WERI-Rb-1 (cell line): Measurements from ENCODE around the gene OTUD3.

ENCODE experiments used
- DNase-seq: peaks from one replicate; pipeline ENCODE4 v3.0.0-alpha.2; 2020
- H3K27ac ChIP-seq: fragments of 250-450 bp; sonication (Bioruptor Pico); 2 replicates; pipeline ENCODE4 v1.5.1; 2020; ENCODE audit warnings: mild to moderate bottlenecking, moderate library complexity
- H3K27me3 ChIP-seq: fragments of 250-450 bp; sonication (Bioruptor Pico); 2 replicates; pipeline ENCODE4 v1.5.1; 2021; ENCODE audit warnings: mild to moderate bottlenecking, low read depth, moderate library complexity; ENCODE audit not compliant: insufficient read depth, severe bottlenecking
- H3K36me3 ChIP-seq: fragments of 250-450 bp; sonication (Bioruptor Pico); 2 replicates; pipeline ENCODE4 v1.5.1; 2020; ENCODE audit warnings: mild to moderate bottlenecking, moderate library complexity
- H3K4me3 ChIP-seq: 2 replicates; pipeline ENCODE4 v1.5.1; 2011; ENCODE audit warnings: low read depth, mild to moderate bottlenecking, control low read depth, low read length
- H3K9me3 ChIP-seq: fragments of 250-450 bp; sonication (Bioruptor Pico); 2 replicates; pipeline ENCODE4 v1.5.1; 2021; ENCODE audit warnings: mild to moderate bottlenecking, moderate library complexity; ENCODE audit not compliant: severe bottlenecking
- TF ChIP-seq, protein P1 (sequence below): IDR thresholded peaks from 2 replicates; pipeline ENCODE4 v1.5.1; 2011; ENCODE audit warnings: low read depth, mild to moderate bottlenecking, control low read depth, inconsistent platforms, low read length

Gene OTUD3

DNA sequence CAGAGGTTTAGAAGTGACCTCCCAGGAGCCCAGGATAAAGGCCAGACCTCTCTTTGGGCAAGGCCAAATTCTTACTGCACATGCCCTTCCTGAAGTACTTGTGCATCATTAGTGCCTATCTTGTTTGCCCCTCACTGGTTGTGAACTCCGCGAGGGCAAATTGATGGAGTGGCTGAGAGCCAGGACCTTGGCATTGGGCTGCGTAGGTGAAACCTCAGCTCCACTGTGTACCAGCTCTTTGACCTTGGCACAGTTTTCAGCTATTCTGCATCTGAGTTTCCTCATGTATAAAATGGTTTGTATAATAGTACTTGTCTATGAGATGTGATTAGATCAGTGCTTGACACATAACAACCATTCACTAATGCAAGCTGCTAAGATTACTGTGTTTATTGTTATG, 11.5 kb downstream of the OTUD3 start:
- Histone ChIP-seq H3K4me3 (no peak overlapping the region), H3K36me3 (peaks cover 89% of the 10 kb centered on the region), H3K27me3 (no peaks in the 10 kb centered on the region), H3K9me3 (no peaks in the 10 kb centered on the region), H3K27ac (no peak overlapping the region)
- DNase-seq, result no peak
- TF ChIP-seq, protein P1, sequence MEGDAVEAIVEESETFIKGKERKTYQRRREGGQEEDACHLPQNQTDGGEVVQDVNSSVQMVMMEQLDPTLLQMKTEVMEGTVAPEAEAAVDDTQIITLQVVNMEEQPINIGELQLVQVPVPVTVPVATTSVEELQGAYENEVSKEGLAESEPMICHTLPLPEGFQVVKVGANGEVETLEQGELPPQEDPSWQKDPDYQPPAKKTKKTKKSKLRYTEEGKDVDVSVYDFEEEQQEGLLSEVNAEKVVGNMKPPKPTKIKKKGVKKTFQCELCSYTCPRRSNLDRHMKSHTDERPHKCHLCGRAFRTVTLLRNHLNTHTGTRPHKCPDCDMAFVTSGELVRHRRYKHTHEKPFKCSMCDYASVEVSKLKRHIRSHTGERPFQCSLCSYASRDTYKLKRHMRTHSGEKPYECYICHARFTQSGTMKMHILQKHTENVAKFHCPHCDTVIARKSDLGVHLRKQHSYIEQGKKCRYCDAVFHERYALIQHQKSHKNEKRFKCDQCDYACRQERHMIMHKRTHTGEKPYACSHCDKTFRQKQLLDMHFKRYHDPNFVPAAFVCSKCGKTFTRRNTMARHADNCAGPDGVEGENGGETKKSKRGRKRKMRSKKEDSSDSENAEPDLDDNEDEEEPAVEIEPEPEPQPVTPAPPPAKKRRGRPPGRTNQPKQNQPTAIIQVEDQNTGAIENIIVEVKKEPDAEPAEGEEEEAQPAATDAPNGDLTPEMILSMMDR, result no peak

DNA sequence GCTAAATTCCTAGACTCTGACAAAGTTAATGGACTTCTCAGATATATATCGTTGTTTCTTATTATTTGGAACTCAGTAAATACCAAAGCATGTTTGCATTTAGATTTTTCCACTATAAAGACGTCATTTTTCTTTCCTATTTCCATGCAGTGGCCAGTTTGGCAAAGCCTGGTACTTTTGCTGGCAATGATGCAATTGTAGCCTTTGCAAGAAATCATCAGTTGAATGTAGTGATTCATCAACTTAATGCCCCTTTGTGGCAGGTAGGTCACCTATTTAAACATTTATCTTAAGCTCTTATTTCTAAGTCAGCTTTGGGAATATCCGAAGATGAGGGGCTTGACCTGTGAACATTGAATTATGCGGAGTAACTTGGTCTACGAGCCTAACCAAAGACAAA, 12.0 kb downstream of the OTUD3 start:
- TF ChIP-seq, protein P1, result no peak
- DNase-seq, result no peak
- H3K4me3 ChIP-seq, result no peak overlapping the region
- H3K27me3 ChIP-seq, result no peaks in the 10 kb centered on the region
- no peaks in the 10 kb centered on the region for H3K9me3 ChIP-seq
- H3K27ac ChIP-seq, result no peak overlapping the region
- peaks cover 93% of the 10 kb centered on the region for H3K36me3 ChIP-seq

DNA sequence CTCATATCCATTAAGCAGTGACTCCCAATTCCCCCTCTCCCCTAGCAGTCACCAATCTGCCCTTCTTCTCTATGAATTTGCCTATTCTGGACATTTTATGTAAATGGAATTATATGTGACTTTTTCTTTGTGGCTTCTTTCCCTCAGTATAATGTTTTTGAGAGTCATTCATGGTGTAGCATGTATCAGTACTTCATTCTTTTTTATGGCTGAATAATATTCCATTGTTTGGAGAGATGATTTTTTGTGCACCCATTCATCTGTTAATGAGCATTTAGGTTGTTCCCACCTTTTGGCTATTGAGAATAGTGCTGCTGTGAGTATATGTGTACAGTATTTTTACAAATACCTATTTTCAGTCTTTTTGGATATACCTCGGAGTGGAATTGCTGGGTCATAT, 19.5 kb downstream of the OTUD3 start:
- DNase-seq, result no peak
- H3K27me3 ChIP-seq, result no peaks in the 10 kb centered on the region
- H3K4me3 ChIP-seq, result no peak overlapping the region
- peaks cover 84% of the 10 kb centered on the region for H3K36me3 ChIP-seq
- no peak overlapping the region for H3K27ac ChIP-seq
- TF ChIP-seq, protein P1, result no peak
- no peaks in the 10 kb centered on the region for H3K9me3 ChIP-seq

DNA sequence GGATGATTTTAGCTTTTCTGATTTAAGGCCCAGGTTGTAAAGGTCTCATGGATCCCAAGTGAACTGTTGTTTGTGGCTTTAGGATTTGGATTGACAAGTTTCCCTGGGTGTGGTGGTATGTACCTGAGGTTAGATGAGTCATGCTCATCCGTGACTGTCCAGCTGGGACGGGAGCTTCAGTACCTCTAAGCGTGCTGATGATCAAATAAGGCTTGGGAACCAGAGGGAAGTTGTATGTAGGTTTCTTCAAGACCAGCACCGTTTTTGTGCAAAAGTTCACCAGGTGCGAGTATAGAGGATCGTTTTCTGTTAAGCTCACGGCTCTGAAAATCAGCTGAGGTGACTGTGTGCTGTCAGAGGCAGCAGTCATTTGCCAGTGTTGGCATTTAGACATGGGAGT, 21.4 kb downstream of the OTUD3 start:
- TF ChIP-seq, protein P1, result no peak
- H3K27ac ChIP-seq, result no peak overlapping the region
- DNase-seq, result no peak
- no peak overlapping the region for H3K4me3 ChIP-seq
- no peaks in the 10 kb centered on the region for H3K27me3 ChIP-seq
- H3K9me3 ChIP-seq, result no peaks in the 10 kb centered on the region
- peaks cover 86% of the 10 kb centered on the region for H3K36me3 ChIP-seq

DNA sequence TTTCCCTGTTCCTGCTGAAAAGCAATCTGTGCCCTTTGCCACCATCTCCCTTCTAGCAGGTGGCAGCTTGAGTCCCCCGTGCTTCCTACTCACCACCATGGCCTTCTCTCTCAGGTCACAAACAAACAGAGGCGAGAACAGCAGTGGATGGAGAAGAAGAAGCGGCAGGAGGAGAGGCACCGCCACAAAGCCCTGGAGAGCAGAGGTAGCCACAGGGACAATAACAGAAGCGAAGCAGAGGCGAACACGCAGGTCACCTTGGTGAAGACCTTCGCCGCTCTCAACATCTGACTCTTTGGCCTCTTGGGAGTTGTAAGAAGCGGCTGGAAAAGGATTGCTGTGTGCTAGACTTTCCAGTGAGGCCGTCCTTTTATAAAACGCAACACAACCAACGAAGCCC, 25.3 kb downstream of the OTUD3 start:
- TF ChIP-seq, protein P1, result no peak
- Histone ChIP-seq H3K9me3 (no peaks in the 10 kb centered on the region), H3K27me3 (no peaks in the 10 kb centered on the region), H3K4me3 (no peak overlapping the region), H3K36me3 (peaks cover 90% of the 10 kb centered on the region), H3K27ac (no peak overlapping the region)
- DNase-seq, result no peak

DNA sequence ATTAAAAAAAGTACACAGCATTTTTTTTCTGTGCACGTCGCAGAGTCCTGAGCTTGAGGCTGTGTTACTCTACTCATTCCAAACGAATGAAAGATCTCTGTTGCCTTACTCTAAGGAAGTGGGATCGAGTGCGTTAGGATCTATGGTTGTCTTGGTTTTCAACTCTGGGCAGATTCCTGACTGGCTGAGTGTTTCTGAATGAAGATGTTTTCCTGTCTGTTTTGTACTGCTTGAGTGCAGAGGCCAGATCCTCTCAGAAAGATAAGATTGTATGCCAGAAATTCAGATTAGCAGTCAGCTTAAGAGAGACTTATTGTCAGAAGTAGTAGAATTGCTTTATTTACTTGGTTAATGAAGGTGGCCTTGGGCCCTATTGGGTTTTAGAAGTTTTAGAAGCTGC, 27.2 kb downstream of the OTUD3 start:
- H3K27me3 ChIP-seq, result no peaks in the 10 kb centered on the region
- H3K4me3 ChIP-seq, result no peak overlapping the region
- TF ChIP-seq, protein P1, result no peak
- DNase-seq, result no peak
- peaks cover 97% of the 10 kb centered on the region for H3K36me3 ChIP-seq
- H3K9me3 ChIP-seq, result no peaks in the 10 kb centered on the region
- H3K27ac ChIP-seq, result no peak overlapping the region
